ENCODE data around the gene FRS2. TPM values are rescaled to one million over a fixed set of nuclear protein-coding genes. Genes with fewer than 3 reads are reported as not detected.

Gene FRS2, protein sequence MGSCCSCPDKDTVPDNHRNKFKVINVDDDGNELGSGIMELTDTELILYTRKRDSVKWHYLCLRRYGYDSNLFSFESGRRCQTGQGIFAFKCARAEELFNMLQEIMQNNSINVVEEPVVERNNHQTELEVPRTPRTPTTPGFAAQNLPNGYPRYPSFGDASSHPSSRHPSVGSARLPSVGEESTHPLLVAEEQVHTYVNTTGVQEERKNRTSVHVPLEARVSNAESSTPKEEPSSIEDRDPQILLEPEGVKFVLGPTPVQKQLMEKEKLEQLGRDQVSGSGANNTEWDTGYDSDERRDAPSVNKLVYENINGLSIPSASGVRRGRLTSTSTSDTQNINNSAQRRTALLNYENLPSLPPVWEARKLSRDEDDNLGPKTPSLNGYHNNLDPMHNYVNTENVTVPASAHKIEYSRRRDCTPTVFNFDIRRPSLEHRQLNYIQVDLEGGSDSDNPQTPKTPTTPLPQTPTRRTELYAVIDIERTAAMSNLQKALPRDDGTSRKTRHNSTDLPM
- 19.6 and 28.5 TPM in 2 replicates for total RNA-seq

DNA sequence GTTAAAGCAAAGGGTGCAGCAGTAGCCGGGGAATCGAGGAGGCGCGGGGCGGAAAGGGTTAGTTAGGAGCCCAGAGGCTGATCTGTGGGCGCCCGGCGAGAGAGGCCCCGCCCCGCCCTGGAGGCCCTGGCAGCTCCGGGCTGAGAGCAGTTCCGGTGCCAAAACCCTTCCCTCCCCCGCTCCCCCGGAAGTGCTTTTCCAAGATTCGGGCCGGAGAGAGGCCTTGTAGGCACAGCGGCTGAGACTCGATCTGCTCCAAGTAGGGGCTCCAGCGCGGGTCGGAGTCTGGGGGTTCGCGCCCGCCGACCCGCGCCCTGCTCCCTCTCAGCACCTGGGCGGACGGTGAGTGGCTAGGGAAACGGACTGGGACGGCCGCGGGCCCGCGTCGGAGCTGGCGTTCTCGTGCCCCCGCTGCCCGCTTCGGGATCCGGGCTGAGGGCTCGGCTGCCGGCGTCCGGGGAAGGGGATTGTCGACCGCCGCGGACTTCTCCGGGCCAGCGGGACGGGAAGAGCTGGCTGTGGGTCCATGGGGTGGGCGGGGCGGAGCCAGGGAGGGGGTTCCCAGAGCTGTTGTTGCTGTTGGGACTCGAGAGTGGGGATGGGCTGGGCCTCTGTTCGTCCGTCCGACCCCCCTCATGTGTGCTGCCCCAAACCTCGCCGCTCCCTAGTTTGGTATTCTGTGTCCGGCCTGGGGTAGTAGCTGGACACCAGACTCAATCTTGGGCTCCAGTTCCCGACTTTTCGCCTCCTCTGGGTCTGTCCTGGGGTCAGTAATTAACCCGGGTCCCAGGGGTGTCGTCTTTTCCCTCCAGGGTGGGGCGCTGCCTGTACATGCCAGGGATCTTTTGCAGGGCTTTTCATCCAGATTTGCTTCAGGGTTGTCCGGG, at the start of gene FRS2:
FRS2 (plus strand) TSS at position 200 of the 887 bp plus-strand sequence. CDS start 98,643 bp downstream, outside the sequence.

DNA sequence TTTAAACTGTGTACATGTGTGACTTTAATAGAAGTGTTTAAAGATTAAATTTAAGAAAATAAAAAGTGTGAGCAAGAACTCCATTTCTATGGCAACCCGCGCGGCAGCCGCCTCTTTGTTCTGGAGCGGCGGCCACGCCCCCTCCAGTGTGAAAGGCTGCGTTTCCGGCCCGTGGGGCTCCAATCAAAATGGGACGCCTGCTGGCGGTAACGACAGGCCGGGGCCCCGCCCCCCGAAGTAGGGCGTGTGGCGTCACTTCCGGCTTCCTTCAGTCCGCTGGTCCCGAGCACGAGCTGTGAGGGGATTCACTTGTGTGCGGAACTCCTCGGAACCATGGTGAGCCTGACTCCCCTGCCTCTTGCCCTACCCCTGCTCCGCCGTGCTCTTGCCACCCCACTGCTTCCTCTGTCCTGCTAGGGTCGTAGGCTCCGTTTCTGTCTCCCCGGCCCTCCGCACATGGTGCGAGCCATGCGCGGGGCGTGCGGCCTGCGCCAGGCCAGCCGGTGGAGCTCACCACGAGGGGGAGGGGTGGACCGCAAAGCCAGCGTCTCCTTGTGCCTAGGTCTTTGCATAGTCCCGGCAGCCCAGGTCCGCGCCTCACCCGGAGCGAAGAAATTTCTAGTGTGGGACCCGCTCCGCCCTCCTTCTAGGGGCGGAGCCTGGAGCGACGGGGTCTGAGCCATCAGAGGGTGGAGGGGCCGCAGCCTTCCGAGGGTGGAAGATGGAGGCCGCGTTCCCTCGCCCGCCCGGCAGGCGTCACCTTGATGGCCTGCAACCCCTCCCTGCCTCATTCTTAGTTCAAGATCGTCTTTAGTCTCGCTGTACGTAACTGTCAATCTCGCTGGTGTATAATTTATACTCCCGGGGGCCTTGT, 115.2 kb downstream of the FRS2 start, which contains the start of gene CCT2:
CCT2 (plus strand) TSS at position 271 of the 874 bp plus-strand sequence; CDS start at position 334, 63 bp downstream.

DNA sequence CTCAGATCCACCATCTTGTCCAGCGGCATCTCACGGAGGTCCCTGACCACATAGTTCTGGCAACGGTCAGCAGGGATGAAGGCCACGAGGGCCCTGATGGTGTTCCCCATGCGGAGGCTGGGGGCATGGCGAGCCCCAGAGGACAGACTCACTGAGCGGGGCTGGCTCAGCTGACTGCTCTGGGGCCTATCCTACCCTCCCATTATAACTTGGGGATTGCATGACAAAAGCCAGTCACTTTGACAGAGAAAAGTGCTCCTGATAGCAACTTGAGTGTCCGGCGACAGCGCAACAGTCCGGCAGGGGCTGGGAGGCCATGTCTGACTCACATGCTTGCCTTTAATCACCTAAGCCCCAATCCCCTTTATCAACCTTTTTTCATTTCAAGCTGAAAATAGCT, 140.5 kb downstream of the FRS2 start, which contains the start of gene LRRC10:
LRRC10 (minus strand) TSS at position 179 of the 400 bp plus-strand sequence; CDS start at position 110, 69 bp downstream.

Other genes starting within 250 kb of the FRS2 start
- gene CPSF6, start 230.8 kb upstream of the FRS2 start, total RNA-seq: 22.9 and 24.8 TPM in 2 replicates
- not detected in 2 replicates for gene LYZ, start 122.0 kb upstream of the FRS2 start, total RNA-seq
- 17.6 and 35.7 TPM in 2 replicates for gene YEATS4, start 110.6 kb upstream of the FRS2 start, total RNA-seq
- 119 and 310 TPM in 2 replicates for gene CCT2, start 115.1 kb downstream of the FRS2 start, total RNA-seq
- gene LRRC10, start 140.5 kb downstream of the FRS2 start, total RNA-seq: not detected in 2 replicates
- gene BEST3, start 228.9 kb downstream of the FRS2 start, total RNA-seq: 0.38 and 0.49 TPM in 2 replicates